Hepatocyte (in vitro differentiated cells): ENCODE data around the gene RPL13. TPM values are rescaled to one million over a fixed set of nuclear protein-coding genes. Genes with fewer than 3 reads are reported as not detected.

Source experiments
- DNase-seq: peaks from one replicate; pipeline ENCODE4 v3.0.0-alpha.2; 2016; ENCODE audit warnings: low spot score
- H2AFZ ChIP-seq: fragments of 200-600 bp; sonication (generic); 2 replicates; pipeline ENCODE4 v1.6.0; 2016; ENCODE audit warnings: antibody characterized with exemption, mild to moderate bottlenecking
- H3K27ac ChIP-seq: fragments of 200-600 bp; sonication (generic); 2 replicates; pipeline ENCODE4 v1.5.1; 2016; ENCODE audit warnings: mild to moderate bottlenecking
- H3K27me3 ChIP-seq: fragments of 200-600 bp; sonication (generic); 2 replicates; pipeline ENCODE4 v1.6.1; 2016
- H3K36me3 ChIP-seq: fragments of 200-600 bp; sonication (generic); replicated peaks from 2 replicates; pipeline ENCODE4 v1.5.1; 2016; ENCODE audit warnings: low read depth; ENCODE audit not compliant: insufficient read depth
- H3K4me1 ChIP-seq: fragments of 200-600 bp; sonication (generic); 2 replicates; pipeline ENCODE4 v1.5.1; 2016; ENCODE audit warnings: mild to moderate bottlenecking, moderate library complexity; ENCODE audit not compliant: insufficient read depth
- H3K4me2 ChIP-seq: fragments of 200-600 bp; sonication (generic); 2 replicates; pipeline ENCODE4 v1.6.0; 2016
- H3K4me3 ChIP-seq: fragments of 200-600 bp; sonication (generic); 2 replicates; pipeline ENCODE4 v1.5.1; 2016; ENCODE audit warnings: mild to moderate bottlenecking
- H3K79me2 ChIP-seq: fragments of 200-600 bp; sonication (generic); 2 replicates; pipeline ENCODE4 v1.6.0; 2017; ENCODE audit warnings: mild to moderate bottlenecking
- H3K9me2 ChIP-seq: fragments of 200-600 bp; sonication (generic); replicated peaks from 2 replicates; pipeline ENCODE4 v1.6.0; 2017; ENCODE audit warnings: mild to moderate bottlenecking; ENCODE audit not compliant: insufficient read depth
- H3K9me3 ChIP-seq: fragments of 200-600 bp; sonication (generic); 2 replicates; pipeline ENCODE4 v1.5.1; 2016; ENCODE audit warnings: low read depth, mild to moderate bottlenecking
- H4K20me1 ChIP-seq: fragments of 200-600 bp; sonication (generic); 2 replicates; pipeline ENCODE4 v1.6.0; 2016; ENCODE audit warnings: mild to moderate bottlenecking; ENCODE audit not compliant: insufficient read depth, poor library complexity, severe bottlenecking
- CTCF ChIP-seq: fragments of 200-600 bp; sonication (generic); IDR thresholded peaks from 2 replicates; pipeline ENCODE4 v1.5.1; 2016; ENCODE audit warnings: antibody characterized with exemption, mild to moderate bottlenecking; ENCODE audit not compliant: poor library complexity
- EZH2 ChIP-seq: fragments of 200-600 bp; sonication (generic); IDR thresholded peaks from 2 replicates; pipeline ENCODE4 v1.6.1; 2016; ENCODE audit warnings: antibody characterized with exemption, mild to moderate bottlenecking, borderline replicate concordance
- EZH2phosphoT487 ChIP-seq: fragments of 200-600 bp; sonication (generic); IDR thresholded peaks from one replicate; pipeline ENCODE4 v1.6.1; 2018; ENCODE audit warnings: antibody characterized with exemption, mild to moderate bottlenecking, low read depth, moderate library complexity; ENCODE audit not compliant: unreplicated experiment, severe bottlenecking
- WGBS: methylation state at CpG from one replicate; pipeline ENCODE4 v1.1.6; 2016; ENCODE audit warnings: low lambda C conversion rate; ENCODE audit errors: missing lambda C conversion rate; 5-methylcytosine and 5-hydroxymethylcytosine counted together
- polyA plus RNA-seq: library from polyadenylated mRNA; unstranded; fragments of >200 nt; fragmentation: Nextera tagmentation; extraction: Ambion mirVana; gene quantifications from 2 replicates; pipeline ENCODE4 v1.2.1, GENCODE V29; 2016
- total RNA-seq: library from RNA; depleted of rRNA; stranded (reverse); fragments of >200 nt; gene quantifications from 2 replicates; pipeline ENCODE4 v1.2.3, GENCODE V29; 2014

RPL13 gene
- total and polyA plus RNA-seq, 2 experiments from 2014 or later = 1,312 to 4,787 TPM

GRCh38 chr16:89561884-89562599 lies 1.6 kb downstream of the RPL13 start:
- H3K9me2 ChIP-seq = no peaks in the 10 kb centered on the region
- DNase-seq = no peak
- H3K4me2 ChIP-seq = peak overlapping the region; percentile 95
- no peaks in the 10 kb centered on the region for H3K9me3 ChIP-seq
- H3K4me1 ChIP-seq = peaks cover 43% of the 10 kb centered on the region
- peak overlapping the region; percentile 59 for H3K4me3 ChIP-seq
- H3K27ac ChIP-seq = peak overlapping the region; percentile 92
- no peaks in the 10 kb centered on the region for H3K36me3 ChIP-seq
- H2AFZ ChIP-seq = no peak overlapping the region
- peaks cover 27% of the 10 kb centered on the region for H3K79me2 ChIP-seq
- WGBS = 62% methylated on average over 23 of the region's 23 CpGs
- peaks cover 47% of the 10 kb centered on the region for H4K20me1 ChIP-seq
- TF ChIP-seq CTCF (no peak), EZH2 (no peak), EZH2phosphoT487 (no peak)
- no peaks in the 10 kb centered on the region for H3K27me3 ChIP-seq

GRCh38 chr16:89562939-89563338 lies 2.5 kb downstream of the RPL13 start:
- Histone ChIP-seq H3K79me2 (peaks cover 27% of the 10 kb centered on the region), H3K9me2 (no peaks in the 10 kb centered on the region), H3K4me1 (peaks cover 43% of the 10 kb centered on the region), H3K36me3 (no peaks in the 10 kb centered on the region), H2AFZ (no peak overlapping the region), H3K4me3 (no peak overlapping the region), H4K20me1 (peaks cover 47% of the 10 kb centered on the region), H3K27me3 (no peaks in the 10 kb centered on the region), H3K4me2 (peak overlapping the region; percentile 95), H3K27ac (no peak overlapping the region), H3K9me3 (no peaks in the 10 kb centered on the region)
- TF ChIP-seq CTCF (no peak), EZH2 (no peak), EZH2phosphoT487 (no peak)
- 91% methylated on average over 12 of the region's 12 CpGs for WGBS
- DNase-seq = no peak

GRCh38 chr16:89563639-89564392 lies 3.3 kb downstream of the RPL13 start:
- no peak for TF ChIP-seq CTCF
- no peak for TF ChIP-seq EZH2
- TF ChIP-seq EZH2phosphoT487 = no peak
- H3K4me2 ChIP-seq = peak overlapping the region; percentile 43
- peaks cover 43% of the 10 kb centered on the region for H3K4me1 ChIP-seq
- H3K4me3 ChIP-seq = no peak overlapping the region
- H2AFZ ChIP-seq = no peak overlapping the region
- H3K36me3 ChIP-seq = no peaks in the 10 kb centered on the region
- H4K20me1 ChIP-seq = peaks cover 47% of the 10 kb centered on the region
- H3K9me3 ChIP-seq = no peaks in the 10 kb centered on the region
- H3K9me2 ChIP-seq = no peaks in the 10 kb centered on the region
- H3K27ac ChIP-seq = no peak overlapping the region
- H3K79me2 ChIP-seq = peaks cover 27% of the 10 kb centered on the region
- 80% methylated on average over 12 of the region's 12 CpGs for WGBS
- H3K27me3 ChIP-seq = no peaks in the 10 kb centered on the region
- DNase-seq = no peak
